GM18858 (cell line): ENCODE results near the gene ODAD2.
"Not testable (repeated sequence)": the region's sequence is repeated elsewhere in the genome, so short reads cannot be mapped to it uniquely, and the experiment has no call there.

Experiments
- ATAC-seq: cut with Tn5 transposase; IDR thresholded peaks from one replicate; pipeline ENCODE4 v1.9.1; 2021; ENCODE audit not compliant: unreplicated experiment

ODAD2 gene

DNA sequence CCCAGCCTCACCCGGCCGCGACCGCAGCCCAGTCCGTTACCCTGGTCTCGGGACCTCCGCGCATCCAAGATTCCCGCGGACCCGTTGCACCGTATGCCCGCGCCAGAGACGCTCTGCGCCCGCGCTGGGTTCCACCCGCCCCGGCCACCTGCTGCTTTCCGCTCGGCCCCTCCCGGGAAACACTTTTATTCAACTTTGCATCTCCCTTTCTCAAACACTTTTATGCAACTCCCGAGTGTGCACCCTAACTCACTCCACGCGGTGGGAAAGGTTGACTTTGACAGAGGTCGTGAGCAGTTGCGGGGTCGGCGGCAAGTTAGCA lies at the start of gene ODAD2:
TSS of gene ODAD2 (minus strand) at position 126 of the 322 bp plus-strand sequence. CDS start 3,937 bp downstream, outside the sequence.
- no peak for ATAC-seq

GRCh38 chr10:28047061-28047460 lies 48.2 kb upstream of the ODAD2 start:
- no peak for ATAC-seq

GRCh38 chr10:28046579-28046978 lies 47.7 kb upstream of the ODAD2 start:
- ATAC-seq = no peak

DNA sequence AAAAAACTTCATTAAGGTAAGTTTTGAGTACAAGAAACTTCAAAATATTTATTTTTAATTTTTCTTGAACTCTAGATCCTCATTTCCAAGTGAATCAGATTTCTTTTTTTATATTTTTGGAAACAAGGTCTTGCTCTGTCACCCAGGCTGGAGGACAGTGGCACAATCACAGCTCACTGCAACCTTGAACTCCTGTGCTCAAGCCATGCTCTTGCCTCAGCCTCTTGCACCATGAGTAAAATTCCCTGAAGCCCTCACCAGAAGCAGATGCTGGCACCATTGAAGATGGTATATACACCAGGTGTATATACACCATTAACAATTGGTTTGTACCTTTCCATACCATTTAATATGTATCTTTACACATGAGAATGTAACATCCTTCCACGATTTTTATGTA lies 45.1 kb upstream of the ODAD2 start:
- ATAC-seq = no peak

DNA sequence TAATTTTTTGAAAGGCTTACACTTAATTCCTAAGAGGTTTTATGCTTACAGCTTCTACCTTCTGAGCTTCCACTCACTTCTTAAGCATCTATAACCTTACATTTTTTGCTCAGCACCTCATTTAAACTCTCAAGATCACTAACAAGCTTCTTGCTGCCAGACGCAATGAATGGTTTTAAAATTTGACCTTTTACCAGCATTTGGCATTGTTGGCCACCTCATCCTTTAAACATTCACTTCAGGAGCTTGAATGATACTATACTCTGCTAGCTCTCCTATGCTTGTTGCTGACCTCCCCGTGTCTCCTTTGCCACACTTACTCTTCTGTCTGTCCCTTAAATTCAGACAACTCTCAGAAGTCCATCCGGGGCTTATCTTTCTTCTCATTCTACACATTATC lies 37.7 kb upstream of the ODAD2 start:
- ATAC-seq = no peak

DNA sequence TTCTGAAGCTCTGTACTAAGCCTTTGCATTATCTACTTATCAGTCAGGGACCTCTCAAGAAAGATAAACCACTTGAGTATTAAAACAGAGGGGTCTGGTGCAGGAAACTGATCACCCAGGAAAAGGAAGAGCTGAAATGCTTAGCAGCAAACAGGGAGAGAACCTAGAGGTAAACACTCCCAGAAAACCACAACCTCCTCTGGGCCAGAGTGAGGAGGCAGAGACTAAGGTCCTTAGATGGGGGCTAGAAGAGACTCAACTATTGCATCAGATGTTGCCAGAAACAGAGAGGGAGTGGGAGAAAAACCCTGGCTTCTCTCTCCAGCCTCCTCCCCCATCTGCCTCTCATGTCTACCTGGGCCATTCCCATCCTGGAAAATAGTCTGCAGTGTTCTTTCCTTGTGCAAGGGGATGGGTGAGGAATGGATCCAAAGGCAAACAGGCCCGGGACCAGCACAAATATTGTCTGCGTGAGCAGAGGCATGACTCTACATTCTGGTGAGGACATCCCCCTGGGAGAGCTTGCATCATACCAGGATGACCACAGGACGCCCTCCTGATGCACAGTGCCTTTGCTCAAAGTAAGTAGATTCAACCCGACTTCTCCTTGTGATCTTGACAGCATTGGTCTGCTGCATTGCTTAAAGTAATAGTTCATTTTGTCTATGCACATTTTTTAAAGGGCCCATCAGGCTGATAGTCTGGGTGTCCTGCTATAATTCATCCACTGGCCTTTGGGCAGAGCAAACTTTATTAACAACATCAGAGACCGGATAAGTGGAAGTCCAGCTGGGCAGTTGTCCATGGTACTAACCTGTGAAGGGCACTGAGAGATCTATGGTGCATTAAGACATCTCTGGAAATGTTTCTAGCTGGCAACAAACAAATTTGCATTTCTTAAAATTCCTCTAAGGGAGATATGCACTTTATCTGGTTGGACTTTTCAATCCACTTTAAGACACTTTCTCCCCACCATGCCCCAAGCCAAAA lies 22.4 kb upstream of the ODAD2 start:
- ATAC-seq = no peak

DNA sequence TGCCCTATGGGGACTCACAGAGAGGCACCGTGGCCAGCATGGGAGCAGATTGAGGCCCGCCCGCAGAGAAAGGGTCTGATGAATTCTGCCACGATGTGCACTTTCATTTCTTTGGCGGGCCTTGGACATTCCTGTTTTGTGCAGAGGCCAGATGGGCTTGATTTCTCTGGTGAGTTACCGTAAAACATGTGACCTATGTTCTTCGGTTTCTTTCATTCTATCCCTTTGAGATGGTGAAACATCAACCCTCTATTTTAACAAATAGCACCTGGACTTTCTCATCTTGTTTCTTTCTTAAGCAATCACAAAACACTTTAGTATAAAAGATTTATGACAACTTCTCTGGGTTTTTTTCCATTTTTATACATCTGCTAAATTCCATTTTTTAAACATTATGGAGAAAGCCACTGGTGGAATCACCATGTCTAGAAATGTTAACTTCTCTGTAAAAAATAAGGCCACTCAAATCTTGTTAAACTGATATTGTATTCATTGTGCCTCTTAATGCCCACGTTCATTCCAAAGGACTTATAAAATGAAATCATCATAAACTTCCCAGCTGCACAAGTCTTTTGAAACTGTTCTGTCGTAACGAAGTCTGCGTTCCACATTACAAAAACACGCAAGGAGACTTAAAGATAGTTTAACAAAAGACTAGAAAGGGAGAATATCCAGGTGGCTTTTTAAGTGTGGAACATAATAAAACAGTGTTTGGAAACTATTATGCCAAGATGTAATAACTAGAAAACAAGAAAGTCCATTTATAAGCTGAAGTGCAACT lies 21.4 kb upstream of the ODAD2 start:
- ATAC-seq = no peak

DNA sequence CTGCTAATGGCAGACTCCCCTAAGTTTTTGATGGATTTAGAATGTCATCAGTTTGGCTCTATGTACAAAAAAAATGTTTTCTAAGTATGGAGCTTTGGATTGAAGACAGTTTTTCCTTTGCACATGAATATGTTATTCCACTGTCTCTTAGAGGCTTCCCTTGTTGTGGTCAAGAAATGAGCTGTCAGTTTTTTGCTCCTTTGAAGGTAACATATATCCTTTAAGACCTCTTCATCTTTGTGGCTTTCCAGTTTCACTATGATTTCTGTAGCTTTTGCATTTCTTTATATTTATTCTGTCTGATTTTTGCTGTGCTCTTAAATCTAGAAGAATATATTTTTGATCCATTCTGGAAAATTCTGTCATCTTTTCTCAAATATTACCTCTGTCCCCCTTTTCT lies 15.8 kb upstream of the ODAD2 start:
- no peak for ATAC-seq

GRCh38 chr10:28012990-28013515 lies 14.2 kb upstream of the ODAD2 start:
- no peak for ATAC-seq

- no peak for ATAC-seq
Observed at GRCh38 chr10:28010821-28011220, 11.9 kb upstream of the ODAD2 start.

- no peak for ATAC-seq
Observed at GRCh38 chr10:28008054-28008453, 9.2 kb upstream of the ODAD2 start.

DNA sequence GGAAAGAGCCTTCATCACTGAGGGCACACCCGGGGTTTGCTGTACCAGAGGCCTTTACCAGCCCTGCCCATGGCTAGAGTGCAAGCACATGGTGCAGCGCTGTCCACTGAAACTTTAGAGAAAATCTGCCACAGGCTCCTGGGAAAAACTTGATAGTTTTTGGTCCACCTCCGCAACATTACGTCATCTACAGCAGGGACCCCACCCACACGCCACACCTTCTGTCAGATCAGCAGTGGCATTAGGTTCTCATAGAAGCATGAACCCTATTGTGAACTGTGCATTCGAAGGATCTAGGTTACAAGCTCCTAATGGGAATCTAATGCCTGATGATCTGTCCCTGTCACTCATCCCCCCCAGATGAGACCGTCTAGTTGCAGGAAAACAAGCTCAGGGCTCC lies 2.5 kb upstream of the ODAD2 start:
- no peak for ATAC-seq

GRCh38 chr10:27998178-27998953 lies 513 bp downstream of the ODAD2 start:
- no peak for ATAC-seq

DNA sequence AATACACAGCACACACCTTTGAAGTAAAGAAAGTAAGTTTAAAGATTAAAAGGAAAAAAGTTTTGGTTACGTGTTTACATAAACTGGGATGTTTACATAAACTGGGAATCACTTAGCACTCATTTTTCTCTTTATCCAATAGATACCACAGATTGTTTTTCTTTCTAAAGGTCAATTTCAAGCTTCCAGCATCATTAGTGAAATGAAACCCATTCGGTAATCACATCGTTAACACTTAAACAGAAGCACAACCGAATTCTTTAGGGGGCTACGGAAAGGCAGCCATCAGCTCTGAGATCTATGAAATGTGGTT lies 1.1 kb downstream of the ODAD2 start:
- no peak for ATAC-seq

GRCh38 chr10:27995311-27995710 lies 3.6 kb downstream of the ODAD2 start:
- ATAC-seq = no peak

- ATAC-seq = not testable (repeated sequence)
Observed at GRCh38 chr10:27989357-27989756, 9.5 kb downstream of the ODAD2 start.

DNA sequence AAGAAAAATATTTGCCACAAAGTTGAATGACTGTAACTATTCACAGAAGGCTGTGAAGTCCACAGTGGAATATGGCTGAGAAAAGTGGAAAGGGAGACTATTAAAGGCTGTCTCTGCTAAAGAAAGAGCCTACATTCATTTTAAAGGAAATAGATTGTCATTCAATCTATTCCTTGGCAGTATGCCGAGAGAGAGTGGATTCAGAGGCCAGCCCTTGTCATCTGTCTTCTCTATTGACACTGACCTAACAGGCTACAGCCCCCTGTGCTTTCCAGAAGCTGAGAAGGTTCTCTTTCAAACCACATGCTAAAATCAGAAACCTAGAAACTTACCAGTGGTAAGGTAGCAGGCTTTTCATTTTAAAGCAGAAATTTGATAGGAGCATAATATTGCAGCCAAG lies 12.1 kb downstream of the ODAD2 start:
- ATAC-seq = no peak

DNA sequence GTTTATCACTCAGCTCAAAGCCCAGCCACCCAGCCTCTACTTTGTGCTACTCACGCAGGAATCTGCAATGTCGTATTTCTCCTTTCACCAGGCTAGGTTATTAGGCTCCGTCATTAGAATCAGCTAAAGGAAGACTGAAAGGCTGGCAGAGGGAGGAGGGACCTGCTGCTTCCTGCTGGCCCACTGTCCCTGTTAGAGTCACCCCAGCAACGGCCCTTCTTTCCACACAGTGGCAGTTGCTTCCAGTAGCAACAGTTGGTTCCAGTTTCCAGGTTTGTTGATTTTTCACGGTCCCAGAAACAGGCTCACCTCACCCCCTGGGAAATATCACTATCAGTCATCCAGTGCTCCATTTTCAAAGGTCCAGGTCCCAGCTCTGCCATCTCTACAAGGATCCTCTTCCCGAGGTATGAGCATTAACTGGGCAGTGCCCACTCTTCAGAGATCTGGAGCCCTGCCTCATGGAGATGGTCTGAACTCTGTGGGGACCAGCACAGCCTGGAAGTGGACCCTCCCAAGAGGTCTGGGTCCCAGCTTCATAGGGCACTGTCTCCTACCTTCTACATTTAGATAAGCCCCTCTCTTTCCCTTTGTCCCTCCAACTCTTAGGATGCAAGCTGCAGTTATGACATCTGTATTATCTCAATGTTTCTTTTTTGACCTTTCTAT lies 15.9 kb downstream of the ODAD2 start:
- no peak for ATAC-seq

- no peak for ATAC-seq
Observed at GRCh38 chr10:27981744-27982143, 17.1 kb downstream of the ODAD2 start.

GRCh38 chr10:27970795-27971194 lies 28.1 kb downstream of the ODAD2 start:
- ATAC-seq = not testable (repeated sequence)

DNA sequence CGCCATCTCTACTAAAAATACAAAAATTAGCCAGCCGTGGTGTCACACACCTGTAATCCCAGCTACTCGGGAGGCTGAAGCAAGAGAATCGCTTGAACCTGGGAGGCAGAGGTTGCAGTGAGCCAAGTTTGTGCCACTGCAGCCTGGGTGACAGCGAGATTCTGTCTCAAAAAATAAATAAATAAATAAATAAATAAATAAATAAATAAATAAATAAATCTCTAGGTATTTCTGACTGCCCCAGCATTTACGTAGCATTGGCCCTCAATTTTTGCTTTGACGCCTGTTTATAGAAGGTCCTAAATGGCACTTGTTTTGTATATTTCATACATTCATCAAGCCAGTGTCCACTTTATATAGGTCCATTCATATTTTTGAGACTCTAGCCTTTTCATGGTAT lies 28.9 kb downstream of the ODAD2 start:
- not testable (repeated sequence) for ATAC-seq
